K562 (cell line): ENCODE results near the gene OBSL1. TPM values are rescaled to one million over a fixed set of nuclear protein-coding genes. Genes with fewer than 3 reads are reported as not detected.

Experiments
- DIDO1 ChIP-seq: fragments of 450-650 bp; IDR thresholded peaks from 2 replicates; pipeline ENCODE4 v1.6.1; 2016; ENCODE audit warnings: low read depth, missing biosample characterization, missing genetic modification characterization
- HCFC1 ChIP-seq: IDR thresholded peaks from 2 replicates; pipeline ENCODE4 v1.6.1; 2012; ENCODE audit warnings: low read depth, low read length, improper control_type of control experiment
- SIX5 ChIP-seq, 2 experiments: IDR thresholded peaks; 2 replicates each; pipeline ENCODE4 v1.6.1; 2011; ENCODE audit warnings: low read length in 2 of 2, borderline replicate concordance in 1 of 2, low read depth in 1 of 2, mild to moderate bottlenecking in 1 of 2, moderate library complexity in 1 of 2; ENCODE audit not compliant: insufficient read depth in 1 of 2
- ZNF232 ChIP-seq: sonication (generic); formaldehyde crosslinking; IDR thresholded peaks from 2 replicates; pipeline ENCODE4 v1.8.0; 2022; ENCODE audit warnings: mild to moderate bottlenecking, missing genetic modification reagents
- ZNF316 ChIP-seq: fragments of 450-650 bp; IDR thresholded peaks from 2 replicates; pipeline ENCODE4 v1.6.1; 2016
- ZNF589 ChIP-seq: fragments of 200-800 bp; sonication (Bioruptor generic); IDR thresholded peaks from 2 replicates; pipeline ENCODE4 v1.6.1; 2016; ENCODE audit warnings: low read depth, missing genetic modification characterization, missing compliant biosample characterization
- ZNF696 ChIP-seq: fragments of 250-450 bp; sonication (Bioruptor Pico); conservative IDR thresholded peaks from 2 replicates; pipeline ENCODE4 v1.4.0; 2020; ENCODE audit warnings: mild to moderate bottlenecking, moderate library complexity
- polyA plus RNA-seq, 8 experiments: library from polyadenylated mRNA; depleted of rRNA in 4 of 8; stranded (reverse) in 5 of 8; unstranded in 3 of 8; fragments of >200 nt; fragmentation: Nextera tagmentation in 2 of 8; fragmentation: Illumina TruSeq in 1 of 8; extraction: Ambion mirVana in 2 of 8; extraction: Trizol in 1 of 8; gene quantifications; 2 replicates each; pipeline versions ENCODE4 v1.2.1 to v1.2.3, GENCODE V29; 2011 to 2014; ENCODE audit warnings: inconsistent platforms in 1 of 8, missing spikeins in 1 of 8
- total RNA-seq, 7 experiments: library from RNA; depleted of rRNA in 6 of 7; stranded (reverse); fragments of >200 nt in 6 of 7; fragmentation: Illumina TruSeq in 2 of 7; extraction: Trizol in 2 of 7; gene quantifications; 2 replicates each; pipeline versions ENCODE4 v1.2.1 to v1.2.3, GENCODE V29; 2011 to 2021; ENCODE audit warnings: low replicate concordance in 1 of 7
- TF ChIP-seq, protein P1 (sequence below), 3 experiments: IDR thresholded peaks in 2 of 3; conservative IDR thresholded peaks in 1 of 3; 2 replicates each; pipeline ENCODE4 v1.5.1; 2011 to 2012; ENCODE audit warnings: low read length in 3 of 3, mild to moderate bottlenecking in 3 of 3, control low read depth in 2 of 3, improper control_type of control experiment in 1 of 3, inconsistent platforms in 1 of 3, low read depth in 1 of 3, mixed read lengths in 1 of 3, moderate library complexity in 1 of 3; ENCODE audit not compliant: insufficient read depth in 2 of 3
- TF ChIP-seq, protein P2 (sequence below): fragments of 450-650 bp; formaldehyde crosslinking; IDR thresholded peaks from 2 replicates; pipeline ENCODE4 v1.4.0; 2022; ENCODE audit warnings: missing genetic modification characterization
- TF ChIP-seq, protein P3 (sequence below): fragments of 450-650 bp; formaldehyde crosslinking; conservative IDR thresholded peaks from 2 replicates; pipeline ENCODE4 v1.4.0; 2022; ENCODE audit warnings: mild to moderate bottlenecking, missing genetic modification characterization
- TF ChIP-seq, protein P4 (sequence below), 2 experiments: fragments of 450-650 bp; IDR thresholded peaks; 2 replicates each; pipeline ENCODE4 v1.6.1; 2016
- TF ChIP-seq, protein P5 (sequence below): IDR thresholded peaks from 3 replicates; pipeline ENCODE4 v1.6.1; 2011; ENCODE audit warnings: borderline replicate concordance, mild to moderate bottlenecking; ENCODE audit not compliant: insufficient read length, insufficient read depth
- TF ChIP-seq, protein P6 (sequence below): fragments of 250-450 bp; sonication (Bioruptor Pico); IDR thresholded peaks from 2 replicates; pipeline ENCODE4 v1.9.0; 2021; ENCODE audit warnings: mild to moderate bottlenecking, inconsistent platforms
- TF ChIP-seq, protein P7 (sequence below): fragments of 250-450 bp; sonication (Bioruptor Pico); IDR thresholded peaks from 2 replicates; pipeline ENCODE4 v1.4.0; 2020; ENCODE audit warnings: mild to moderate bottlenecking

The OBSL1 gene
- total and polyA plus RNA-seq, 9 of the 15 experiments (the other 6 are each of a cell fraction or from before 2014, with no cell fraction given): 1.2 to 26.6 (median 8.6) TPM

DNA sequence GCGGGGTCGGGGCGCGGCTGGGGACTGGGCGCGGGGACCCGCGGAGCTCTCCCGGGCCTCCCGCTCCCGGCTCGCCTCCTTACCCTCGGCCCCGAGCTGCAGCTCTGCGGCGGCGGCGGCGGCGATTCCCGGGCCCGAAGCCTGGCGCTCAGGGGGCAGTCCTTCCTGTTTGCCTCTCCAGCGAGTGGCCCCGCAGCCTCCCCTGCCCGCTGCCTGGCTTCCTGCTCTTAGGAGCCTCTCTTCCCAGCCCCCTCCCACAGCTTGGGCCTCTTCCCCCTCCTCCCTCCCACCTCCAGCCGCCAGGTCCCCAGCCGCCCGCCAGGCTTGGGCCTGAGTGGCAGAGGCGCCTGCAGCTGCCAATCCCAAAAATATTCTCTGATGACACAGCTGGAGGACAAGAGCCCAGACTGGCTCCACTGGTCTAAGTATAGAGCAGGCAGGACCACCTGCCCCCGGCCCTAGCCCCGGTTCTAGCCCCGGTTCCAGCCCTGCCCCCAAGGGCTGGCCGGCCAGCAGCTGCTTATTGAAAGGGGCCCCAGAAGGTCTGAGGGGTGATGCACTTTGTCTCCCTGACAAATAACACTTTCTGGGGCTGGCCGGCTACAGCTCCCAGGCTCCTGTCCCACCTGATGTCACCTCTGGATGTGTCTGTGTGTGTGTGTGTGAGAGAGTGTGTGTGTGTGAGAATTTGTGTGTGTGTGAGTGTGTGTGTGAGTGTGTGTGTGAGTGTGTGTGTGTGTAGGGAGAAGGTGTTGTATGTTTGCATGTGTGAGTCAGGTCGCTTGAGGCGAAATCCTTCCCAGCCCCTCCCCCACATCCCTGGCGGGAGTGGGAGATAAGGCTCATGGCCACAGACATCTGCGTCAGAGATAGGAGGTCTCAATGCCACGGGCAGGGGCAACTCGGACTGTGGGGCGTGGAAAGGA lies at the start of gene OBSL1 (continued):
- TF ChIP-seq, protein P1, sequence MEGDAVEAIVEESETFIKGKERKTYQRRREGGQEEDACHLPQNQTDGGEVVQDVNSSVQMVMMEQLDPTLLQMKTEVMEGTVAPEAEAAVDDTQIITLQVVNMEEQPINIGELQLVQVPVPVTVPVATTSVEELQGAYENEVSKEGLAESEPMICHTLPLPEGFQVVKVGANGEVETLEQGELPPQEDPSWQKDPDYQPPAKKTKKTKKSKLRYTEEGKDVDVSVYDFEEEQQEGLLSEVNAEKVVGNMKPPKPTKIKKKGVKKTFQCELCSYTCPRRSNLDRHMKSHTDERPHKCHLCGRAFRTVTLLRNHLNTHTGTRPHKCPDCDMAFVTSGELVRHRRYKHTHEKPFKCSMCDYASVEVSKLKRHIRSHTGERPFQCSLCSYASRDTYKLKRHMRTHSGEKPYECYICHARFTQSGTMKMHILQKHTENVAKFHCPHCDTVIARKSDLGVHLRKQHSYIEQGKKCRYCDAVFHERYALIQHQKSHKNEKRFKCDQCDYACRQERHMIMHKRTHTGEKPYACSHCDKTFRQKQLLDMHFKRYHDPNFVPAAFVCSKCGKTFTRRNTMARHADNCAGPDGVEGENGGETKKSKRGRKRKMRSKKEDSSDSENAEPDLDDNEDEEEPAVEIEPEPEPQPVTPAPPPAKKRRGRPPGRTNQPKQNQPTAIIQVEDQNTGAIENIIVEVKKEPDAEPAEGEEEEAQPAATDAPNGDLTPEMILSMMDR (IDR thresholded peaks at IDR 0.05 in 2 of 3, conservative IDR thresholded peaks at IDR 0.05 in 1 of 3; ENCODE audit: insufficient read depth in 2 of 3, low read depth in 1 of 3, low read length in 3 of 3): no peak
- TF ChIP-seq, protein P2, sequence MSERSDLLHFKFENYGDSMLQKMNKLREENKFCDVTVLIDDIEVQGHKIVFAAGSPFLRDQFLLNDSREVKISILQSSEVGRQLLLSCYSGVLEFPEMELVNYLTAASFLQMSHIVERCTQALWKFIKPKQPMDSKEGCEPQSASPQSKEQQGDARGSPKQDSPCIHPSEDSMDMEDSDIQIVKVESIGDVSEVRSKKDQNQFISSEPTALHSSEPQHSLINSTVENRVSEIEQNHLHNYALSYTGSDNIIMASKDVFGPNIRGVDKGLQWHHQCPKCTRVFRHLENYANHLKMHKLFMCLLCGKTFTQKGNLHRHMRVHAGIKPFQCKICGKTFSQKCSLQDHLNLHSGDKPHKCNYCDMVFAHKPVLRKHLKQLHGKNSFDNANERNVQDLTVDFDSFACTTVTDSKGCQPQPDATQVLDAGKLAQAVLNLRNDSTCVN (CRISPR knock-in tag): no peak
- no peak for TF ChIP-seq ZNF696 (CRISPR knock-in tag)
- no peak for TF ChIP-seq ZNF232 (CRISPR knock-in tag)
- TF ChIP-seq, protein P3, sequence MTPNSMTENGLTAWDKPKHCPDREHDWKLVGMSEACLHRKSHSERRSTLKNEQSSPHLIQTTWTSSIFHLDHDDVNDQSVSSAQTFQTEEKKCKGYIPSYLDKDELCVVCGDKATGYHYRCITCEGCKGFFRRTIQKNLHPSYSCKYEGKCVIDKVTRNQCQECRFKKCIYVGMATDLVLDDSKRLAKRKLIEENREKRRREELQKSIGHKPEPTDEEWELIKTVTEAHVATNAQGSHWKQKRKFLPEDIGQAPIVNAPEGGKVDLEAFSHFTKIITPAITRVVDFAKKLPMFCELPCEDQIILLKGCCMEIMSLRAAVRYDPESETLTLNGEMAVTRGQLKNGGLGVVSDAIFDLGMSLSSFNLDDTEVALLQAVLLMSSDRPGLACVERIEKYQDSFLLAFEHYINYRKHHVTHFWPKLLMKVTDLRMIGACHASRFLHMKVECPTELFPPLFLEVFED: peak; percentile 68; the same call in 1 of the 2 replicates
- TF ChIP-seq SIX5 (IDR thresholded peaks at IDR 0.05; ENCODE audit: borderline replicate concordance in 1 of 2, insufficient read depth in 1 of 2, low read depth in 1 of 2, low read length in 2 of 2): no peak
- TF ChIP-seq ZNF589 (CRISPR knock-in tag): 0 out of 2 replicates have a peak, but pooled peaks have one; percentile 46
- TF ChIP-seq HCFC1: no peak
- TF ChIP-seq, protein P4, sequence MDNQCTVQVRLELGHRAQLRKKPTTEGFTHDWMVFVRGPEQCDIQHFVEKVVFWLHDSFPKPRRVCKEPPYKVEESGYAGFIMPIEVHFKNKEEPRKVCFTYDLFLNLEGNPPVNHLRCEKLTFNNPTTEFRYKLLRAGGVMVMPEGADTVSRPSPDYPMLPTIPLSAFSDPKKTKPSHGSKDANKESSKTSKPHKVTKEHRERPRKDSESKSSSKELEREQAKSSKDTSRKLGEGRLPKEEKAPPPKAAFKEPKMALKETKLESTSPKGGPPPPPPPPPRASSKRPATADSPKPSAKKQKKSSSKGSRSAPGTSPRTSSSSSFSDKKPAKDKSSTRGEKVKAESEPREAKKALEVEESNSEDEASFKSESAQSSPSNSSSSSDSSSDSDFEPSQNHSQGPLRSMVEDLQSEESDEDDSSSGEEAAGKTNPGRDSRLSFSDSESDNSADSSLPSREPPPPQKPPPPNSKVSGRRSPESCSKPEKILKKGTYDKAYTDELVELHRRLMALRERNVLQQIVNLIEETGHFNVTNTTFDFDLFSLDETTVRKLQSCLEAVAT (IDR thresholded peaks at IDR 0.05): peak; percentile 80 to 83; a peak in 3 of 4 replicates
- no peak for TF ChIP-seq DIDO1 (tag)
- TF ChIP-seq, protein P5, sequence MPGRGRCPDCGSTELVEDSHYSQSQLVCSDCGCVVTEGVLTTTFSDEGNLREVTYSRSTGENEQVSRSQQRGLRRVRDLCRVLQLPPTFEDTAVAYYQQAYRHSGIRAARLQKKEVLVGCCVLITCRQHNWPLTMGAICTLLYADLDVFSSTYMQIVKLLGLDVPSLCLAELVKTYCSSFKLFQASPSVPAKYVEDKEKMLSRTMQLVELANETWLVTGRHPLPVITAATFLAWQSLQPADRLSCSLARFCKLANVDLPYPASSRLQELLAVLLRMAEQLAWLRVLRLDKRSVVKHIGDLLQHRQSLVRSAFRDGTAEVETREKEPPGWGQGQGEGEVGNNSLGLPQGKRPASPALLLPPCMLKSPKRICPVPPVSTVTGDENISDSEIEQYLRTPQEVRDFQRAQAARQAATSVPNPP: no peak
- no peak for TF ChIP-seq ZNF316
- TF ChIP-seq, protein P6, sequence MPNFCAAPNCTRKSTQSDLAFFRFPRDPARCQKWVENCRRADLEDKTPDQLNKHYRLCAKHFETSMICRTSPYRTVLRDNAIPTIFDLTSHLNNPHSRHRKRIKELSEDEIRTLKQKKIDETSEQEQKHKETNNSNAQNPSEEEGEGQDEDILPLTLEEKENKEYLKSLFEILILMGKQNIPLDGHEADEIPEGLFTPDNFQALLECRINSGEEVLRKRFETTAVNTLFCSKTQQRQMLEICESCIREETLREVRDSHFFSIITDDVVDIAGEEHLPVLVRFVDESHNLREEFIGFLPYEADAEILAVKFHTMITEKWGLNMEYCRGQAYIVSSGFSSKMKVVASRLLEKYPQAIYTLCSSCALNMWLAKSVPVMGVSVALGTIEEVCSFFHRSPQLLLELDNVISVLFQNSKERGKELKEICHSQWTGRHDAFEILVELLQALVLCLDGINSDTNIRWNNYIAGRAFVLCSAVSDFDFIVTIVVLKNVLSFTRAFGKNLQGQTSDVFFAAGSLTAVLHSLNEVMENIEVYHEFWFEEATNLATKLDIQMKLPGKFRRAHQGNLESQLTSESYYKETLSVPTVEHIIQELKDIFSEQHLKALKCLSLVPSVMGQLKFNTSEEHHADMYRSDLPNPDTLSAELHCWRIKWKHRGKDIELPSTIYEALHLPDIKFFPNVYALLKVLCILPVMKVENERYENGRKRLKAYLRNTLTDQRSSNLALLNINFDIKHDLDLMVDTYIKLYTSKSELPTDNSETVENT: no peak
- TF ChIP-seq, protein P7, sequence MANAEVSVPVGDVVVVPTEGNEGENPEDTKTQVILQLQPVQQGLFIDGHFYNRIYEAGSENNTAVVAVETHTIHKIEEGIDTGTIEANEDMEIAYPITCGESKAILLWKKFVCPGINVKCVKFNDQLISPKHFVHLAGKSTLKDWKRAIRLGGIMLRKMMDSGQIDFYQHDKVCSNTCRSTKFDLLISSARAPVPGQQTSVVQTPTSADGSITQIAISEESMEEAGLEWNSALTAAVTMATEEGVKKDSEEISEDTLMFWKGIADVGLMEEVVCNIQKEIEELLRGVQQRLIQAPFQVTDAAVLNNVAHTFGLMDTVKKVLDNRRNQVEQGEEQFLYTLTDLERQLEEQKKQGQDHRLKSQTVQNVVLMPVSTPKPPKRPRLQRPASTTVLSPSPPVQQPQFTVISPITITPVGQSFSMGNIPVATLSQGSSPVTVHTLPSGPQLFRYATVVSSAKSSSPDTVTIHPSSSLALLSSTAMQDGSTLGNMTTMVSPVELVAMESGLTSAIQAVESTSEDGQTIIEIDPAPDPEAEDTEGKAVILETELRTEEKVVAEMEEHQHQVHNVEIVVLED (CRISPR knock-in tag): no peak
